Spinal cord (tissue), 10 donors: ENCODE results near the gene AGPAT3. TPM values are rescaled to one million over a fixed set of nuclear protein-coding genes. Genes with fewer than 3 reads are reported as not detected.

Experiments used
- DNase-seq, 6 donors: peaks; one replicate each; pipeline versions ENCODE4 v3.0.0 to v3.0.0-alpha.2; 2013 to 2015; ENCODE audit warnings: low spot score in 6 of 6, low read depth in 4 of 6
- H3K27ac ChIP-seq: one replicate; pipeline ENCODE4 v1.5.1; 2013; ENCODE audit warnings: low read depth, low read length, control low read depth
- H3K27me3 ChIP-seq: one replicate; pipeline ENCODE4 v1.6.1; 2013; ENCODE audit warnings: low read length; ENCODE audit not compliant: control insufficient read depth, insufficient read depth
- H3K36me3 ChIP-seq: one replicate; pipeline ENCODE4 v1.6.1; 2013; ENCODE audit warnings: low read length; ENCODE audit not compliant: control insufficient read depth, insufficient read depth
- H3K4me1 ChIP-seq: one replicate; pipeline ENCODE4 v1.6.1; 2013; ENCODE audit warnings: low read length; ENCODE audit not compliant: control insufficient read depth, insufficient read depth
- H3K4me3 ChIP-seq: one replicate; pipeline ENCODE4 v1.5.1; 2013; ENCODE audit warnings: low read depth, low read length, control low read depth
- H3K9me3 ChIP-seq: one replicate; pipeline ENCODE4 v1.6.1; 2013; ENCODE audit warnings: low read length; ENCODE audit not compliant: control insufficient read depth, insufficient read depth
- WGBS: methylation state at CpG from one replicate; pipeline ENCODE4 v1.1.5; 2013; ENCODE audit warnings: missing lambda C conversion rate; ENCODE audit not compliant: insufficient coverage; 5-methylcytosine and 5-hydroxymethylcytosine counted together
- polyA plus RNA-seq, 2 donors: library from polyadenylated mRNA; unstranded; fragments of 120-200 nt; gene quantifications; one replicate each; pipeline ENCODE4 v1.2.1, GENCODE V29; 2013; ENCODE audit not compliant: insufficient read length in 2 of 2
- total RNA-seq, 2 donors: library from RNA; depleted of rRNA in 1 of 2; stranded (reverse); fragments of 120-200 nt in 1 of 2; fragments of >200 nt in 1 of 2; gene quantifications; one replicate each; pipeline versions ENCODE4 v1.2.3 to v1.2.4, GENCODE V29; 2013 to 2014
- donor health status: healthy.

AGPAT3 gene
- total and polyA plus RNA-seq, 4 donors: 33.7 to 63.3 (median 49.3) TPM

- Histone ChIP-seq H3K27me3 (no peaks in the 10 kb centered on the region), H3K9me3 (no peaks in the 10 kb centered on the region), H3K36me3 (peaks cover 56% of the 10 kb centered on the region), H3K4me3 (no peak overlapping the region), H3K27ac (no peak overlapping the region), H3K4me1 (peaks cover 55% of the 10 kb centered on the region)
- 89% methylated on average over 14 of the region's 14 CpGs for WGBS
- no peak for DNase-seq
Observed at GRCh38 chr21:43925609-43926008, 60.6 kb downstream of the AGPAT3 start.

DNA sequence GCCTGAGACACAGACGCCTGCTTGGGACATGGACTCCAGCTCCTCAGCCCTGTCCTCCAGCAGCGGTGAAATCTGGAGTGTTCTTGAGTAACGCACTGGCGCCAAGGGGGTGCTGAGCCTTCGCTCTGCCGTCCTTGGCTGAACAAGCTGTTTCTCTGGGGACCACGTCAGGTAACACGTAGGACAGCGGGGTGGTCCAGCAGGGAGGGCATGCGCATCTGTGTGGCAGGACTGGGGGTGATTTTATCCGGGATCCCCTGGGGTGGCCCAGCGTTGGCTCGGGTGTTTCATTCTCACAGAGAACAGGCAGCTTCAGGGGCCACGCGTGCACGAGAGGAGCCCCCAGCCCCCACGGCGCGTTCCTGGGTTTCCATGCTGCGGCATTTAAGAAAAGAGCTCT, 61.2 kb downstream of the AGPAT3 start:
- 81% methylated on average over 20 of the region's 20 CpGs for WGBS
- no peaks in the 10 kb centered on the region for H3K27me3 ChIP-seq
- peaks cover 51% of the 10 kb centered on the region for H3K4me1 ChIP-seq

GRCh38 chr21:43927591-43928221, 62.7 kb downstream of the AGPAT3 start:
- Histone ChIP-seq H3K36me3 (peaks cover 57% of the 10 kb centered on the region), H3K4me1 (peaks cover 43% of the 10 kb centered on the region), H3K27me3 (no peaks in the 10 kb centered on the region), H3K4me3 (no peak overlapping the region), H3K27ac (no peak overlapping the region), H3K9me3 (no peaks in the 10 kb centered on the region)
- WGBS: 93% methylated on average over 17 of the region's 17 CpGs
- DNase-seq: no peak

More for the DNA sequence above, 61.2 kb downstream of the AGPAT3 start:
- no peaks in the 10 kb centered on the region for H3K9me3 ChIP-seq
- H3K27ac ChIP-seq: no peak overlapping the region
- H3K36me3 ChIP-seq: peaks cover 56% of the 10 kb centered on the region
- H3K4me3 ChIP-seq: no peak overlapping the region
- no peak for DNase-seq

- no peak overlapping the region for H3K4me3 ChIP-seq
- WGBS: 88% methylated on average over 22 of the region's 31 CpGs
- no peaks in the 10 kb centered on the region for H3K27me3 ChIP-seq
- H3K27ac ChIP-seq: no peak overlapping the region
- H3K9me3 ChIP-seq: no peaks in the 10 kb centered on the region
- no peak for DNase-seq
- peaks cover 42% of the 10 kb centered on the region for H3K4me1 ChIP-seq
- peaks cover 57% of the 10 kb centered on the region for H3K36me3 ChIP-seq
Observed at GRCh38 chr21:43928222-43929125, 63.5 kb downstream of the AGPAT3 start.

DNA sequence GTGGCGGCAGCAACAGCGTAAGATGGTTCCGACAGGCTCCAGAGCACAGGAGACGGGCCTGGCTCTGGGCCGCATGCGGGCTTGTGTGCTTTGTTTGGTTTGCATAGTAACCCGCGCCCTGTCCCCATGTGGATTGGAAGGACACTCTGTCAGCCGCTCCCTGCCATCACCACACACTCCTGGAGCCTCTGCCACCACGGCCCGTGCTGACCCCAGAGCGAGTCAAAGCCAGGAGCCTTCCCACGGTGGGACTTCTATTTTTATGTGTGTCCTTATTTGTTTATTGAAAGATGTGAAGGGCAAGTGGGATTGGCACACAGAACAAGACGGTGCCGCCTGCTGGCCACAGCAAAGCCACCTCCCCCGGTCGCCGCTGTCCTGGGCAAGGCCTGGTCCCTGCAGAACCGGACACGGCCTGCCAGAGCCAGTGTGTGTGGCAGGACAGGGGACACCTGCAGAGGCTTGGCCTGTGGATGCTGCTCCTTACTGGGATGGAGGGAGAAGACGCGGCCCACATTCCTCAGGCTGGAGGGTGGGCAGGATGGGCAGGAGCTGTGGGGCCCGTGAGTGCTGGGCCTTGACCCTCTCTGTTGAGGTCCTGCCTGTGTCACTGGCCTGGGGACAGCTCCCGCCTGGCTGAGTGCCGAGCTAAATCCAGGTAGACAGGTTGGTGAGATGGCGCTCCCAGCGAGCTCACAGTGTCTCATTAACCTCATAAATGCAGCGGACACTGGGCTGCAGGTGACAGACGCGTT, 64.4 kb downstream of the AGPAT3 start:
- Histone ChIP-seq H3K4me1 (peaks cover 40% of the 10 kb centered on the region), H3K27ac (no peak overlapping the region), H3K9me3 (no peaks in the 10 kb centered on the region), H3K4me3 (no peak overlapping the region), H3K27me3 (no peaks in the 10 kb centered on the region), H3K36me3 (peaks cover 62% of the 10 kb centered on the region)
- 89% methylated on average over 21 of the region's 30 CpGs for WGBS
- no peak for DNase-seq

GRCh38 chr21:43930074-43930847, 65.2 kb downstream of the AGPAT3 start:
- H3K27me3 ChIP-seq: no peaks in the 10 kb centered on the region
- peaks cover 62% of the 10 kb centered on the region for H3K36me3 ChIP-seq
- no peaks in the 10 kb centered on the region for H3K9me3 ChIP-seq
- WGBS: 92% methylated on average over 22 of the region's 25 CpGs
- no peak overlapping the region for H3K4me3 ChIP-seq
- H3K4me1 ChIP-seq: peaks cover 36% of the 10 kb centered on the region
- H3K27ac ChIP-seq: no peak overlapping the region
- DNase-seq: no peak

GRCh38 chr21:43930848-43931375, 65.9 kb downstream of the AGPAT3 start:
- WGBS: 81% methylated on average over 14 of the region's 18 CpGs
- Histone ChIP-seq H3K27ac (no peak overlapping the region), H3K4me3 (no peak overlapping the region), H3K36me3 (peaks cover 62% of the 10 kb centered on the region), H3K27me3 (no peaks in the 10 kb centered on the region), H3K4me1 (peaks cover 40% of the 10 kb centered on the region), H3K9me3 (no peaks in the 10 kb centered on the region)
- no peak for DNase-seq

DNA sequence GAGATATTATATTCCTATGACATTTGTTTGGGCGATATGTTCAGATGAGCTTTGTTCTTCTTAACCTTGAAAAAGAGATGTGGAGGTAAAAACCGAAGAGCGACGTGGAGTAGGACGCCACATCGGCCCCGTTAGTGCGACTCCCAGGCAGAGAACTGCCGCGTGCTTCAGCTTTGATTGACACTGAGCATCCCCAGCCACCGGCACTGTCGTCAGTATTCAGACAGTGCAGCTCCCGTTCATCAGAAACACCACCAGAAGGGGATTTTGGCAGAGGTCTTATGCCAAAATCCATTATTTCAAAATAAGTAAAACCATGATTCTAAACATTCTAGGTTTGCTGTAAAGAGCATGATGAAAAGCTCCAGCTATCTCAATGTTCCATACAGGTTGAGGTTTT, 66.5 kb downstream of the AGPAT3 start:
- Histone ChIP-seq H3K4me1 (peaks cover 46% of the 10 kb centered on the region), H3K27me3 (no peaks in the 10 kb centered on the region), H3K36me3 (peaks cover 60% of the 10 kb centered on the region), H3K9me3 (no peaks in the 10 kb centered on the region), H3K4me3 (no peak overlapping the region), H3K27ac (no peak overlapping the region)
- peak in 1 of 6 donors; percentile 62 for DNase-seq
- 86% methylated on average over 6 of the region's 13 CpGs for WGBS

DNA sequence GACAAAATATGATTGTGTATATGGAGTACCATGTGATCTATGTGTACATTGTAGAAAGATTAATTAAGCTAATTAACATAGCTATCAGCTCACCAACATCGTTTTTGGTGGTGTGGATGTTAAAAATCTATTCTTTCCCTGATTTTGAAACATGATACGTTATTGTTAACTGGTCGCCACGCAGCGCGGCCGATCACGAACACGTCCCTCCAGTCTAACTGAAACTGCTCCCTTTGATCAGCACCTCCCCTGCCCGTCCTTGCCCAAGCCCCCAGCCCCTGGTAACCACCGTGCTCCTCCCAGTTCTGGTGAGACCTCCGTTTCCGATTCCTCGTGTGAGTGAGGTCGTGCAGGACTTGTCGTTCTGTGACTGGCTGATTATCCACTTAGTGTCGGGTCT, 67.0 kb downstream of the AGPAT3 start:
- H3K9me3 ChIP-seq: no peaks in the 10 kb centered on the region
- H3K27me3 ChIP-seq: no peaks in the 10 kb centered on the region
- DNase-seq: no peak
- 88% methylated on average over 12 of the region's 17 CpGs for WGBS
- H3K4me1 ChIP-seq: peaks cover 51% of the 10 kb centered on the region
- peaks cover 60% of the 10 kb centered on the region for H3K36me3 ChIP-seq
- H3K27ac ChIP-seq: no peak overlapping the region
- no peak overlapping the region for H3K4me3 ChIP-seq
